Neuronal stem cell (in vitro differentiated cells): ENCODE data around the gene MOSPD2.

Source experiments
- DNase-seq: peaks from one replicate; pipeline ENCODE4 v3.0.0-alpha.2; 2013; ENCODE audit warnings: low spot score
- H2AFZ ChIP-seq: one replicate; pipeline ENCODE4 v1.6.1; 2013; ENCODE audit warnings: mild to moderate bottlenecking, low read length, inconsistent platforms
- H2AK5ac ChIP-seq: 2 replicates; pipeline ENCODE4 v1.6.1; 2013; ENCODE audit warnings: low read depth, mild to moderate bottlenecking, inconsistent platforms, low read length, moderate library complexity, mixed read lengths
- H2BK120ac ChIP-seq: 2 replicates; pipeline ENCODE4 v1.6.1; 2013; ENCODE audit warnings: low read depth, mild to moderate bottlenecking, inconsistent platforms, low read length, moderate library complexity, mixed read lengths
- H2BK12ac ChIP-seq: one replicate; pipeline ENCODE4 v1.6.1; 2013; ENCODE audit warnings: low read length, inconsistent platforms
- H2BK15ac ChIP-seq: 2 replicates; pipeline ENCODE4 v1.6.1; 2013; ENCODE audit warnings: mild to moderate bottlenecking, low read length, inconsistent platforms, mixed read lengths
- H2BK5ac ChIP-seq: one replicate; pipeline ENCODE4 v1.6.1; 2013; ENCODE audit warnings: inconsistent platforms, mild to moderate bottlenecking, low read length, moderate library complexity
- H3K14ac ChIP-seq: one replicate; pipeline ENCODE4 v1.6.1; 2013; ENCODE audit warnings: low read length, inconsistent platforms
- H3K18ac ChIP-seq: 2 replicates; pipeline ENCODE4 v1.6.1; 2013; ENCODE audit warnings: low read length, inconsistent platforms
- H3K23ac ChIP-seq: 2 replicates; pipeline ENCODE4 v1.6.1; 2013; ENCODE audit warnings: low read depth, mild to moderate bottlenecking, mixed read lengths, low read length, inconsistent platforms; ENCODE audit not compliant: poor library complexity
- H3K27ac ChIP-seq: replicated peaks from 3 replicates; pipeline ENCODE4 v1.5.1; 2013; ENCODE audit warnings: low read length, inconsistent platforms
- H3K27me3 ChIP-seq, 3 experiments: 2 replicates each; pipeline ENCODE4 v1.6.1; 2013; ENCODE audit warnings: low read length in 3 of 3, mild to moderate bottlenecking in 2 of 3, inconsistent platforms in 1 of 3, low read depth in 1 of 3, mixed read lengths in 1 of 3, moderate library complexity in 1 of 3; ENCODE audit not compliant: control insufficient read depth in 3 of 3, insufficient read depth in 3 of 3
- H3K36me3 ChIP-seq, 2 donors: replicated peaks in 1 of 2; 2 replicates each; pipeline ENCODE4 v1.6.1; 2013; ENCODE audit warnings: low read length in 2 of 2; ENCODE audit not compliant: control insufficient read depth in 2 of 2, insufficient read depth in 2 of 2
- H3K4ac ChIP-seq: 2 replicates; pipeline ENCODE4 v1.6.1; 2013; ENCODE audit warnings: inconsistent platforms, mild to moderate bottlenecking, low read length, moderate library complexity
- H3K4me1 ChIP-seq, 2 donors: 1 replicate in 1 of 2; 2 replicates in 1 of 2; pipeline ENCODE4 v1.6.1; 2013; ENCODE audit warnings: low read length in 2 of 2, low read depth in 1 of 2; ENCODE audit not compliant: control insufficient read depth in 2 of 2, insufficient read depth in 1 of 2
- H3K4me2 ChIP-seq: one replicate; pipeline ENCODE4 v1.6.1; 2013; ENCODE audit warnings: mild to moderate bottlenecking, low read length, inconsistent platforms; ENCODE audit not compliant: insufficient read depth, poor library complexity, severe bottlenecking
- H3K4me3 ChIP-seq, 2 donors: 2 replicates each; pipeline ENCODE4 v1.5.1; 2013; ENCODE audit warnings: low read length in 2 of 2, mild to moderate bottlenecking in 2 of 2, inconsistent platforms in 1 of 2, moderate library complexity in 1 of 2
- H3K79me1 ChIP-seq: one replicate; pipeline ENCODE4 v1.6.1; 2013; ENCODE audit warnings: low read depth, mild to moderate bottlenecking, inconsistent platforms, low read length, moderate library complexity
- H3K9ac ChIP-seq: one replicate; pipeline ENCODE4 v1.6.1; 2013; ENCODE audit warnings: mild to moderate bottlenecking, low read depth, low read length, inconsistent platforms; ENCODE audit not compliant: poor library complexity
- H3K9me3 ChIP-seq, 2 donors: replicated peaks in 1 of 2; 2 replicates each; pipeline versions ENCODE3 to v1.6.1; 2013; ENCODE audit warnings: low read length in 2 of 2, mild to moderate bottlenecking in 2 of 2, inconsistent platforms in 1 of 2, low read depth in 1 of 2, mixed read lengths in 1 of 2, moderate library complexity in 1 of 2; ENCODE audit not compliant: control insufficient read depth in 2 of 2, insufficient read depth in 1 of 2
- H4K8ac ChIP-seq: one replicate; pipeline ENCODE4 v1.6.1; 2013; ENCODE audit warnings: low read depth, mild to moderate bottlenecking, inconsistent platforms, low read length, moderate library complexity
- H4K91ac ChIP-seq: one replicate; pipeline ENCODE4 v1.6.1; 2013; ENCODE audit warnings: low read length, low read depth, mild to moderate bottlenecking, inconsistent platforms; ENCODE audit not compliant: poor library complexity
- WGBS, 2 donors: extraction: QIAGEN DNeasy Blood & Tissue Kit; methylation state at CpG; one replicate each; pipeline ENCODE4 v1.1.7; 2013; ENCODE audit warnings: missing lambda C conversion rate in 2 of 2, mixed read lengths in 1 of 2; ENCODE audit not compliant: insufficient read length in 2 of 2, insufficient replicate concordance in 1 of 2; ENCODE audit errors: extremely low coverage in 2 of 2; 5-methylcytosine and 5-hydroxymethylcytosine counted together

The MOSPD2 gene

DNA sequence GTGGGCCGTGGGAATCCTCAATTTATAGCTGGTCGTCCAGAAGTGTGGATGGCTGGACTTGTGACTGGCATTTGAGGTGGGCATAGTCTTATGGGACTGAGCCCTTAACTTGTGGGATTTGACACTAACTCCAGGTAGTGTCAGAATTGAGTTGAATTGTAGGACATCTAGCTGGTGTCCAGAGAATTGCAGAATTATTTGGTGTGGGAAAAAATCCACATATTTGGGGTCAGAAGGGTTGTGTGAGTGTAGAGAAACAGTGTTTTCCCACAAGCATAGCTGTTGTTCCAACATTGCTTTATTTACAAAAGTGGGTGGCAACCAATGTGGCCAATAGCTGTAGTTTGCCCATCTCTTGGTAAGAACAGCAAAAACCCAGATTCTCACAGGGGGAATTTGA is 91.3 kb downstream of the MOSPD2 start:
- Histone ChIP-seq H3K9ac (no peak overlapping the region), H3K4ac (no peak overlapping the region), H2BK15ac (no peak overlapping the region), H3K27me3 (no peaks in the 10 kb centered on the region), H2BK5ac (no peak overlapping the region), H4K8ac (no peak overlapping the region), H2AK5ac (no peak overlapping the region), H3K4me1 (no peaks in the 10 kb centered on the region), H2BK12ac (no peak overlapping the region), H3K4me2 (no peak overlapping the region), H2BK120ac (no peak overlapping the region), H3K14ac (no peak overlapping the region), H3K79me1 (no peaks in the 10 kb centered on the region), H2AFZ (no peak overlapping the region), H3K4me3 (no peak overlapping the region), H3K27ac (no peak overlapping the region), H4K91ac (no peak overlapping the region), H3K36me3 (no peaks in the 10 kb centered on the region), H3K23ac (no peak overlapping the region), H3K9me3 (no peaks in the 10 kb centered on the region), H3K18ac (no peak overlapping the region)
- no CpG with 5 or more reads among the region's 2 CpGs for WGBS, 2 donors
- no peak for DNase-seq
